Activated T-helper 1 cell treated with Interleukin-2 at 50 U/mL for 16 hours (primary cell): ENCODE results near the gene SMAP2.

Source experiments
- DNase-seq: peaks from one replicate; pipeline ENCODE4 v3.0.0-alpha.2; 2020; ENCODE audit warnings: low read depth

The SMAP2 gene

GRCh38 chr1:40390857-40391256 is 17.3 kb downstream of the SMAP2 start:
- DNase-seq: no peak

GRCh38 chr1:40391688-40392145 is 18.2 kb downstream of the SMAP2 start:
- DNase-seq: no peak

DNA sequence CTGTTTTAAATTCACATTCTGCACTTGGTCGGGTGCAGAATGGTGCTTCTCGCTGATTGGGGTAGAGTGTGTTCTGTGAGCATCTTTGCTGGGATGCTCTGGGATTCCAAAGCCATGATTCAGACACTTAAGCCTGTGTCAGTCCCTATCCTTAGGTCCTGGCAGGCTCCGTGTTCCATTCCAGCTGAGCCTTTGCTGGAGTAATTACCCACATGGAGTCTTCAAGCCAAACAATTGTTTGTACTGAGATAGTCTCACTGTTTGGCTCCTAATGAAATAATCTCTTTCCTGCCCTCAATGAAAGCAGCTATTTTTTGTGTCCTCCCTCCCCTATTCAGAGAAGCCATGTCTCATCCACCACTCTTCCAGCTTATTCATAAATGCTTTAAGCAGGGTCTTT is 18.7 kb downstream of the SMAP2 start:
- no peak for DNase-seq

- no peak for DNase-seq
Measured at GRCh38 chr1:40393173-40393572, 19.6 kb downstream of the SMAP2 start.

GRCh38 chr1:40394491-40395172 is 21.1 kb downstream of the SMAP2 start:
- no peak for DNase-seq

DNA sequence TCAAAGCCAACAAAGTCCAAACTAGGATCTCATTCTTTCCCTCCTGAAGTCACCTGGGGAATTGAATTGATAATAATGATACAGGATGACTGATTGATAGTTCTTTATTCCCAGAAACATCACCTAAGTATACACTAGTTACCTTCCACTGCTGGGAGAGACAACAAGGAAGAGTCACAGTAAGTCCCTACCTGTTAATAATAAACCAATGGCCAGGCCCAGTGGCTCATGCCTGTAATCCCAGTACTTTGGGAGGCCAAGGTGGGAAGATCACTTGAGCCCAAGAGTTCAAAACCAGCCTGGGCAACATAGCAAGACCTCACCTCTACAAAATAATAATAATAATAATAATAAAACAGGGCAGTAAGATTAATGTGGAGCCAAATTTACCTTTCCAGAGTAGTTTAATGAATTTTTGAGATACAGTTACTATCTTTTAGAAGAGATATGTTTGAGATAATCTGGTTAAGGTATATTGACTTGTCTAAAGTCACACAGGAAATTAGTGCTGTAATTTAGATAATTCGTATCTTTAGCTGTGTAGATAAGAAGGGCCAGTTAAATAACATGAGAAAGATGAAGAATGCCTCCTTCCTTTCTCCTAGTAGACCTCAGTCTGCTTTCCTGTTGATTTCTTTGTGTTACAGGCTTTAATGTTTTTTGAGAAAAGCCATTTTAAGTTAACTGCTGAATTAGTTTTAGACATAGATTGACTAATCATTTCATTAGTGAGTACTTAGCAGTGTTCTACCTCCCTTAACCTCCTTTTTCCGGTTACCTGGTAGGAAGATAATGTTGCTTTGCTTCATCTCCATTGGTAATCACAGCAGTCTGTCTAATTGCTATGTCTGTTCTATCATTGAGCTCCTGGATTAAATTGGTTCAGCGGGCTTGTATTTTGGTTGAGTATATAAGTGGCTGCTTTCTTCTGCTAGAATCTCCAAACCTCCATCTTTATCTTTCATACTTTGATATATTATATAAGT is 22.0 kb downstream of the SMAP2 start:
- DNase-seq: no peak

- DNase-seq: no peak
Measured at GRCh38 chr1:40396420-40396819, 22.9 kb downstream of the SMAP2 start.

DNA sequence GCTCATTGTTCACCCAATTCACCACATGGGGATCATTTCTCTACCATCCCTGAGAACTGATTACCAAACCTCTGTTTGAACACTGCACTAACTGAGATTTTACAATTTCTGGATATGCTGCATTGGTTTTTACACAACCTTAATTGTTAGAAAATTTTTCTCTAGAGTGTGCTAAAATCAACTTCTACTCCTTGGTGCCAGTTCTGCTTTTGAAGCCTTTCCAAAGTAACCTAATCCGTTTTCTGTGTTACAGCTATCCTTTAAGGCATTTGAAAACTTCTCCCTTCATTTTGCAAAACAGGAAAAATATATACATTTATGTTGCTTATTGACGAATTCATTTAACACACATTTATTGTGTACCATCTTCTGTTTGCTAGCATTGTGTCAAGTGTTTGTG is 23.7 kb downstream of the SMAP2 start:
- no peak for DNase-seq

GRCh38 chr1:40399984-40400704 is 26.6 kb downstream of the SMAP2 start:
- DNase-seq: no peak

GRCh38 chr1:40401473-40402201 is 28.1 kb downstream of the SMAP2 start:
- DNase-seq: no peak

DNA sequence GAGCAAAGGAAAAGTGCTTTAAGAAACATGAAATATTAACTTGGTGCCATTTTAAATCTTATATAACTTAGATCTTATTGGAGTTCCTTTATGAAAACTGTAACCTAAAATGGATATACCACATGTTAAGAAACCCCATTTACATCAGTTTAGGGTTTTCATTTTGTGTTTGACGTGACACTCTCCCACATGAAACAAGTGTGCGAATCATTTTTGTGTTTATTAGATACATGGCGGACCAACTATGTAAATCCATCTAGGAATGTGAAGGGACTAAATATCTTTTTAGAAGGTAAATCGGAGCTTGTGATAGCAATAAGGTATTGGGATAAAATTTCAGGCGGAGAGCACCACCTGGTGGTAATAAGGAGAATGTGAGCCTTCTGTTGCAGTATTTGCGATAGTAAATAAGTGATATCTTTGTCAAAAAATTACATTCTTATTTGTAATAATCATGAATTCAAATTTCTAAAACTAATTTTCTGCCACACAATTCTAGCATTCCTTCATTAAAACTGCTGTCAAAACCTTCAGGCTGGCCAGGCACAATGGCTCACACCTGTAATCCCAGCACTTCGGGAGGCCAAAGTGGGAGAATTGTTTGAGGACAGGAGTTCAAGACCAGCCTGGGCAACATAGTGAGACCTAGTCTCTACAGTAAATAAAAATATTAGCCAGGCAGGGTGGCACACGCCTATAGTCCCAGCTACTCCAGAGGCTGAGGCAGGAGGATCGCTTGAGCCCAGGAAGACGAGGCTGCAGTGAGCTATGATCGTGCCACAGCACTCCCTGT is 31.3 kb downstream of the SMAP2 start:
- DNase-seq: no peak

GRCh38 chr1:40405812-40406211 is 32.3 kb downstream of the SMAP2 start:
- DNase-seq: no peak

DNA sequence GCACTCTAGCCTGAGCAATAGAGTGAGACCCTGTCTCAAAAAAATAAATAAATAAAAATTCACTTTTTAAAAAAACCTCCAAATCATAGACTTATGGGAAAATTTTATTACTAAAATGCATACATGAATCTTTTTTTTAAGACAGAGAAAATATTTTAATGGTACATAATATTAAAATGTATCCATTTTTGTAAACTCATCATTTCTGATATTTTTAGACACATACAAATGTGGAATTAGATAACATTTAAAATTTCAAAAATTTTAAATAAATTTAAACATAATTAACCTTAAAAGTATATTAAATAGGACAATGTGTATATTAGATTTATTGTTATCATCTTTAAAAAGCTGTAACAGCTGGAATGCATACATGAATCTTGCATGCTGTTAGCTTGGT is 33.9 kb downstream of the SMAP2 start:
- DNase-seq: no peak

- no peak for DNase-seq
Measured at GRCh38 chr1:40409467-40409866, 35.9 kb downstream of the SMAP2 start.

DNA sequence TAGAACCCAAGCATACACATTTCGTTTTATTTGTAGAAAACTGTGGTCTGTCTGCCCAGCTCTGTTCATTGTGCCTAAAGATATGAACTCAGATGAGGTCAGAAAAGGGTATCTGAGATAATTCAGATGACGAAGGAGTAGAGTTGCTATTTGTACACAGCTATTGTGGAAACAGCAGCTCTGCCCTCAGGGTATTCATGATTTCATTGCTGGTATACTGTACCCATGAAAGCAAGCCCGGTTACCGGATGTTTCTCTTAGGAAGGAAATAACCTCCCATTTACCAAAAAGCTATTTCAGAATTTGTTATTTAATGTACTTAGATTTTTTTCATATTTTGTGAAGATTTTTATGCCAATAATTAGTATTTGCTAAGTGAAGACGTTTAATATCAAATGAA is 37.8 kb downstream of the SMAP2 start:
- no peak for DNase-seq

DNA sequence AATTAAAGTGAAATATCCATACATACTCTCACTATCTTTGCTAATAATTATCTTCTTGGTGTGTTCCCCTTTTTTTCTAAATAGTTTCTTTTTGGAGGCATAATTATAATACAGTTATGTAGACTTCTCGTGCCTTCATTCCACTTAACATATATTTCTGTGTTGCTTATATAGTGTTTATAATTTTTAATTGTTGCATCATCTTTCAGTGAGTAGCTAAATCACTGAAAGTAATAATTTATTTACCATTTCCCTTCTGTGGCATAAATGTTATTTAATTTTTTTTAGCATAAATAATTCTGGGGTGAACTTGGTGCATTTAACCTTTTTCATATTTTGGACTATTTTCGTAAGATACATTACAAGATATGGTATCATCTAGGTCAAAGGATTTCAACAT is 38.3 kb downstream of the SMAP2 start:
- no peak for DNase-seq

DNA sequence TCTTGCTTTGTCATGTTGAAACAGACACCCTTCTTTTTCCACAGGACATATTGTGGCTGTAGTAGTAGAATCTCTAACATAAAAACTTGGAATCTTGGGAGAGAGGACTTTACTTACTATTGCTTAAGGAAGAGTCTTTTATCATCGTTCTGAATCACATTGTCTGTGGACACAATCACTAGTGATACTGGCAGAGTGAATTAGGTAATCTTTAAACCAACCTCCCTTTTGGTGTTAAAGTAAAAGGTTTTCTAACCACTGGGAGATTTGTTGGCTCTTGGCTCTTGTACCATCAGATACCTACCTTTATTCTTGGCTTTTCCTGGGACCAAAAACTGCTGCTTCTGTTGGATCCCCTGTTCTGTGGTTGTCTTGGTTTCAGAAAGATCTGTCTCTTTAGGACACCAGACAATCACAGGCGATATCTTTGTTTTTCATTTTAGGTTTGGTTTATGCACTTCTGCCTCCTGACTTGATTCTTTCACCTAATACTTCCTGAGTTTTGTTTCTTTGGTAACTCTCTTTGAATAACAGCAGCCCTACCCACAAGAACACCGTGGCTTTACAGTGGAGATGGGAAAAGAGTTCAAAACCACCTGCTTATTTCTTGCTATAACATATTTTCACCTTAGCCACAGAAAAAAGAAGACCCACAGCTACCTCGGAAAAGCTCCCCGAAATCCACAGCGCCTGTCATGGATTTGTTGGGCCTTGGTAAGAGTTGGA is 40.2 kb downstream of the SMAP2 start:
- DNase-seq: no peak

- DNase-seq: no peak
Measured at GRCh38 chr1:40414331-40414730, 40.8 kb downstream of the SMAP2 start.

- DNase-seq: no peak
Measured at GRCh38 chr1:40416709-40417108, 43.2 kb downstream of the SMAP2 start.
